GM21528 (cell line): ENCODE results near the gene NTM.
"Not testable (repeated sequence)": the region's sequence is repeated elsewhere in the genome, so short reads cannot be mapped to it uniquely, and the experiment has no call there.

Experiments used
- ATAC-seq: cut with Tn5 transposase; IDR thresholded peaks from one replicate; pipeline ENCODE4 v1.9.1; 2021; ENCODE audit warnings: mild to moderate bottlenecking, moderate library complexity; ENCODE audit not compliant: unreplicated experiment, low FRiP score

NTM gene

DNA sequence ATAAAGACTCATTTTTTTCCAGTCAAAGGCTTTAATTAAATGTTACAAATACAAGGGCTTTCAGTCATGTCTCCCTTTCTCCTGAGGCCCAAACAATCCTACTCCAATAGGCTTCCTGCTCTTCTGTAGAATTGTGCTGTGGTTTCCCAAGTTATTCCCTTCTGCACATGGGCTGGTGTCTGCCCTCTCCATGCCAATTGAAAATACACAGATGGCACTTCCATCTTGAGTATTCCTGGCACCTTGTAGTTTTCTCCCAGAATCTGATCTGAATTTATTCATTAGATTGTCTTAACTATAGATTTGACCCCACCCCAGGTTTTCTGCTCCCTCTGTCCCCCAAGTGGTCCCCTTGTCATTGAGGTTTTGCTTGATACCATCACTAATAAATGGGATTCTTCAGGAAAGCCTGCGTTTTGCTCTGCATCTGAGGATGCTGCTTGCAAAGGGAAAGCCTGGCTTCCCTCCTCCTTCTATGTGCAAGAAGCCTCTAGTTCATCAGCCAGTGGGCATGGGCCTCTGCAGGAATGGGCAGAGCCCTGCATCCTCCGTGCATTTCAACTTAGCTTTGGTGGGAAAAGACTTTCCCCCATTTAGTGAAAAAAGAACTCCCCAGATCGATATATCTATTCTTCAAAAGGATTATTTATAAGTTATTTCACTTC, 926.7 kb downstream of the NTM start:
- ATAC-seq, result no peak

DNA sequence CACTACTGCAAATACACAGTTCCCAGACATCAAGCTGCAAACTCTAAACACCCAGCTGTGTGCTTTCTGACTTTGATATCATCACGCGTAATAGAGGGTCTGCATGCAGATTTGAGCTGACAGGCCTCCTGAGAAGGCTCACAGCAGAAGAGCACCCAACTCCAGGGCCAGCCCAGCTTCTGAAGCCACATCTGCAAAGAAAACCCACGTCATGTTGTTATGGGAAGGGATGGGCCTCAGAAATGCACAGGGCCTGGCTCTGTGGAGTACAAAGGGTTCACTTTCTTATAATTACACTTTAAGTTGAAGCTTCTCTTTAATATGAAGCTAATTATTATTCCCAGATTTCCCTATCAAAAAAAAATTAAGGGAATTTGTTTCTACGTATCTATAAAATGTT, 927.9 kb downstream of the NTM start:
- no peak for ATAC-seq

DNA sequence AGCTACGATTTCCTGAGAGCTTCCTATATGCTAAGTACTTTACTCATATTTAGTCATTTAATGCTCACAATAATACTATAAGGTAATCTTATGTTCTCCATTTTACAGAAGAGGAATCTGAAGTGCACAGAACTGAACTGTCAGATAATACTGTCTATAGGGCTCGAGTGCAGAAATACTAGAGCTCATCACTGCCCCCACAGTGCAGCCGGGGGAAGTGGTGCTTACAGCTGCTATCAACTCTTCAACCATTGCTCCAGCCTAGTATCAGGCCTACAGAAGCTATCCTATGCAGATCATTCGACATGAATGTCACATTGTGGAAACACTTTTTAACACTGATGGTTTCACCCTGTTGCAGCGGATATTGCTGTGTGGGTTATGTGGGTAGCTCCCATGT, 929.9 kb downstream of the NTM start:
- ATAC-seq, result no peak

DNA sequence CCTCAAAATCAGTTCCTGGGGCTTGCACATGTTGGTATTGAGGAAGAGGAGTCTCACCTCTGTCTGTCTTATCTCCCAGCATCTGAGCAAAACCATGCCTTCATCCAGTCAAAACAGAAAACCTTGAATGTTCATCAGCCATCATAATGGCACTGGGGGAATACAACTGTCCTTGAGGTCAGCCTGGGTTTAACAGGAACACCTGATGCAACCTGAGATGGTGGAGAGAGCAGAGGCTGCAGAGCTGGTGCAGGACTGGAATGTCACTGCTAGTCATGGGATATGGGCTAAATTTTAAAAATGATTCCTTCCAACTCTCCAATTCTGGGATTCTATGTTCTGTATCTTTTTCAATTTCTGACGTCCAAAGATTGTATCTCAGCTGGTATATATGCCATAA, 931.0 kb downstream of the NTM start:
- no peak for ATAC-seq

DNA sequence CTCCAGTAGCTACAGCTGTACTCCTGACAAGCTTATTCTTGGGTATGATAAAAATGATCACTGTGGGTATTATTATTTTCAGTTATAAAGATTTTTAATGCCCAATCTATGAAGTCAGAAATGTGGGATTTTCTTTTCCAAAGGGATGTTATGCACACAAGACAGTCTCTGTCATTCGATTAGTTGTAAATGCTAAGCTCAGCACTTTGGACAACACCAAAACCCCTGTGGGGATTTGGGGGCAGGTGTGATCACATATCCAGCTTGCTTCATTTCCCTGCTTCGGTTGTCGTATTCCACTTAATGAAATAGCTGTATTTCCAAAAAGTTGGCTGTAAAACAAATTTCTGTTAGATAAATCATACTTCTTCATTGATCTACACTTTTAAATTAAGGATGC, 931.5 kb downstream of the NTM start:
- ATAC-seq, result no peak

DNA sequence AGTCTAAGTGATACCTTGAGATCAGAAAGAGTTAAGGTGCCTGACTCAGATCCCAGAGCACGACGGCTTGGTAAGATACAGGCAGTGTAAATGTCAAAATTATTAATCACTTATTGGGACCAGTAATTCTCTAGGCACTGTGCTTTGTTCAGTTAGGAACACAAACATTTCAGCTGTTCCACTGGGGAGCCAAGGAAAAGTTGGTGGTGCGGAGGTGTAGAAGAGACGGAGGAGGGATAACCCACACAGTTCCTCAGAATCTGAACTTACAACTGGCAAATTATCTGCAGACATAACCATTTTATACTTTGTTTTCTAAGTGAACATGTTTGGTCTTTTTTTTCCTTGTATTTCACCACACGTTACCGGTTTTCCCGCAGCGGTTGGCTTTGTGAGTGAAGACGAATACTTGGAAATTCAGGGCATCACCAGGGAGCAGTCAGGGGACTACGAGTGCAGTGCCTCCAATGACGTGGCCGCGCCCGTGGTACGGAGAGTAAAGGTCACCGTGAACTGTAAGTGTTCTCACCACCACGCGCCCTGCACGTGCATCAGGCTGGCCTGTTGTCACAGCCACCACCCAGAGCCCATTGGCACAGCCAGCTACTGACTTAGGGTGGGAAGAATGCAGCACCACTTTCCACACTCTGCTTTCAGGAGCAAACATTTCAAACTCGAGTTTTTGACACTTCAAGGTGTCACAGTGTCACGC, 937.0 kb downstream of the NTM start:
- ATAC-seq, result no peak

DNA sequence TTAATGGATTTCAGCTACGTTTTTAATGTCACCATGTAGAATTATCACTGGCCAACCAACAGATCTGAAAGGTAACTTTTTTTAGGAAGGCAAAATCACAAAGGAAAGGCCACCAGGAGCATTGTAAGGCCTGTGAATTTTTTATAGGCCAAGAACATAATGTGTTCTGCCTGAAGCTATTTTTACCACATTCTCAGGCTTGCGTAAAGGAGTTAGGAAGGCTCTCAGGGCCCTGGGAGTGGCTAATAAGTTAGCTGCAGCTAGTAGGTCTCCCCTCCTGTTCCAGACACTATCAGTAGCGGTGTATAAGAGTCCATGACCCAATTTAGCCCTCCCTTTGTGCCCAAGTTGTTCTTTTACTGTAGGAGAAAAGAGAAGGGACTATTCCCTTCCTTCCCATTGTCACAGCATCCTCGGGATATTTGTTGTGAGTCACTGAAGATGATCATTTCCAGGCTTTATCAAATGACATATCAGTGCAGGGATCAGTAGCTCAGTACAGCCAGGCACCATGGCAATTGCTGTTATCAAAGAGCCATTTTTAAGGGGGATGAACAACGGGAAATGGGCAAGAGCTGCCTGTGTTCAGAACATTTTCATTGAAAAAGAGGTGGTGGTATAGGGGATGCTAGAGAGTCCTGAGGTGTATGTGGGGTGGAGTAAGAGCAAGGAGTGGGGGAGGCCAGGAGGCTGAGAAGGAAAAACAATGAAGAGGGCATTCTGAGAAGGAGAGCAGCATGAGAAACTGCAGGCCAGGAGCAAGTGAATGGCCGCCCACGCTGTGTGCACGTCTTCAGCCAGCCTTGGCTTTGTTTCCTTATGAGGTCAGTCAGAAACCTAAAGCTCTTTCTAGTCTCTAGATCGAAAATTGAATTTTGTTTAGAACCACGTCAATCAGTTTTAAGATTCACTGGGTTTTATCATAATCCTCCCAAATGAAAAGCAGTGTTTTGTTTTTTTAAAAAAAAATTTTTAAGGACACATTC, 940.3 kb downstream of the NTM start:
- ATAC-seq, result no peak

DNA sequence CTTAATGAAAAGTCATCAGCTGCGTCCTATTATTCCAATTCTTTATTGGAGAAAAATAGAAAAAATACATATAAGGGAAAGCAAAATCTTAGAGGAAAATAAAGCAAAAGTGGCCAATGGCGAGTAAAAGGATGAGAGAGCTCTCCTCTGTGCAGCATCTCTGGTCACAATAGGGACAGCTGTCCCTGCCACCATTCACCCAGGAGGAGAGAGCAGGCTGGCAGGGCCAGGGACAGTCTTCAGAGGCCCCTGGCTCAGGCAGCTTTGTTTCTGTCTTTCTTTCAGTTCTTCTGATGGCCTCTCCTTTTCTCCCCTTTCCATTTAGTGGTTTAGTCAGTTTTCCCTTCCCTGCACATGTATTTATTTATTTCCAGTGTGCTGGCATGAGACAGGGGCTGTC, 941.3 kb downstream of the NTM start:
- no peak for ATAC-seq

DNA sequence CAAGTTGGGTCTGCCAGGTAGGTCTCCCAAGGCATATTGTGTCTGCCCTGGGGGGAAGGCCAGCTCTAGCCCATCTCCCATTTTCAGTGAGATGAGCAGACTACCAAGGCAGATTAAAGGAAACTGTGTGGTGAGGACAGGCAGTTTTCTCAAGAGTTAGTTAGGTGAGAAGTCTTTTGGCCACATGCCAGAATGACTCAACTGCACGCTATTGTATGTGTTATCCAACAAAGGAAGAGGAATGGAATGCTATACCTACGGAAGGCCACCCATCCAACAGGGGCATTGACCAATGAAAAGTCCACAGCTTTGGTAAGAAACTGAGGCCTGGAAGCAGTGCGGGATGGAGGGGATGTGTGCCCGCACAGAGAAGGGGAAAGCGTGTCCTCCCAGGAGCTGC, 941.7 kb downstream of the NTM start:
- ATAC-seq, result no peak

DNA sequence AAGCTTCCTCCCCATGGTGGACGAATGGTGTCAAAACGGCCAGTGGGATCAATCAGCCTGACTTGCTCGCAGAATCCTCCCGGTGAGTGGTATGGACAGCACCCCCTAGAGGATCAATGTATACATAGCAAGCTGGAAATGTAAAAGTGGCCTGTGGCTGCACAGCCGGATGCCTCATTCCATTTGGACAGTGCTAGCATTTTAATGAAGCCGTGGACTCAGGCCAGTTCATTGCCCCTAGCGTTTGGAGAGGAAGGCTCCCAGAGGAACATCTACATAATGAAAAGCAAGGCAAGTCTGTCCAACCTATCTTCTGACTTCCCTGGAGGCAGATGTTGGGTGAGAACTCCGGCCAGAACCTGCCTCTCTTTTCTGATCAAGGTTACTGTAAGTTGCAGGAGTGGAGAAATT, 942.3 kb downstream of the NTM start:
- ATAC-seq, result peak; percentile 60

DNA sequence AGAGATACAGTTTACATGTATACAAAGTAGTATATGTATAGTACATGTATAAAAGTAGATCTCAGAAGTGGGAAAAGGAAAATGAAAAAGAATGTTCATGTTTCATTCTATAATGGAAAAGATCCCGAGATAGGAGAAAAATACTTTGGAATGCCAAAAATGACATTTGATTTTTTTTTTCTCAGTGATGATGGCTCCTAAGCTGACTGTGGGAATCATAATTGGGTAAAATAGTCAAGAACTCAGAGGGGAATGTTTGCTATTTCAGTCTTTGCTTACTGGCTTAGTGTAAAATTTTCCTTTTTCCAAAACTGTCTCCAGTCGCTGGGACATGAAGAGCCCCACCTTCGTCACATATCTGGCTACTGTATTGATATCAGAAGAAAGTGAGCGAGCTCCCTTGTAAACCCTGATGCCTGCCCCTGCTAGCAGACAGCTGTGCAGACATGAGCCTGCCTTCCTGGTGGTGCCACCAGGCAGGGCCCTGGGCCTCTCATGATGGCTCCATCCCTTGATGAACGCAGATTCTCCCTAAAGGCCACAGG, 944.6 kb downstream of the NTM start:
- no peak for ATAC-seq

DNA sequence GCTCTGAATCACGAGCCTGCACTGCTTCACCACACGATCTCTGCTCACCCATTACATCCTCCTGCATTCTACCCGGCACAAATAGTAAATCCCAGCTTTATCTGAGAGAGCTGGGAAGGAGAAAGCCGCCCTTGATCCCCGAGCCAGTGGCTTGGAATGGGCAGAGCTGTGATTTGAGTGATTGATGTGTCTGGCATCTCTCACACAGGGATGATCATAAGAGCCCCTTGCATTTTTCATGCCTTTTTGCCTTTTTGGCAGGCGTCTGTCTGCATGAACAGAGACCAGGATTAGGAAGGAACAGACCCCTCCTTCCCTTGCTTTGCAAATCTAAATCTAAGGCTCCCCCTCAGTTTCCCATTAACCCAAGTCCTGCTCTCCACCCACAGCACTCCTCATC, 945.3 kb downstream of the NTM start:
- no peak for ATAC-seq

DNA sequence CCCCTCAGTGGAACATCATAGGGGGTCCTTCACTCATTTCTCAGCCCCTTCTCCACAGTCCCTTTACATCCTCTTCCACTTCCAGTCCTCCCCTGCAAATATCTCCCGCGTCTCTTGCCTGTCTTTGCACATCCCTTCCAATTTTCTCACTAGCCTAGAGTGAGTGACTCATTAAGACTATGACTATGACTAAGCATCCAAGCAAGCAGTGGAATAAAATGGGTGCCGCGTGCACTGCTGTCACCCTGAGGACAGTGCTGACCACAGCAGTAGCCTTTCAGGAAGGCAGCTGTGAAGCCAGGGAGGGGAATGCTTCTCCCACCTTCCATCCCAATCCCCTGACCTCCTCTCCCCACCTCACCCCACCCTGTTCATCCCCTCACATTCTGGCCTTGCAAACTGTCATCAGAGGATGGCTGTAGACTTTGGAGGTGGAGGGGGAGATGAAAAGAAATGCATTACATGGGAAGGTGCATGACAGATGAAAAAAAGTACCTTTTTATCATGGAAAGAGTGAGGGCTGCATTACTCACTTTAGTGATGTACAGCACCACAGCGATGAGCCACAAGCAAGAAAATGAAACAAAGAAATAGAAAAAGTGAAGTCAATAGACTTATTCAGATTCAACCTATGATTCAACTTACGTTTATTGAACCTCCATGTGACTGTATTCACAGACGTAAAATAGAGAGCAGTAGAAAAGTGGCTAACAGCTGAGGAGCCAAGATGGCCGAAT, 948.2 kb downstream of the NTM start:
- no peak for ATAC-seq

DNA sequence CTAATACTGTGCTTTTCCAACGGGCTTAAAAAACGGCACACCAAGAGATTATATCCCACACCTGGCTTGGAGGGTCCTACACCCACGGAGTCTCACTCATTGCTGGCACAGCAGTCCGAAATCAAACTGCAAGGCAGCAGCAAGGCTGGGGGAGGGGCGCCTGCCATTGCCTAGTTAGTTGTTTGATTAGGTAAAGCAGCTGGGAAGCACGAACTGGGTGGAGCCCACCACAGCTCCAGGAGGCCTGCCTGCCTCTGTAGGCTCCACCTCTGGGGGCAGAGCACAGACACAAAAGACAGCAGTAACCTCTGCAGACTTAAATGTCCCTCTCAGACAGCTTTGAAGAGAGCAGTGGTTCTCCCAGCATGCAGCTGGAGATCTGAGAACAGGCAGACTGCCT, 949.0 kb downstream of the NTM start:
- ATAC-seq, result not testable (repeated sequence)

DNA sequence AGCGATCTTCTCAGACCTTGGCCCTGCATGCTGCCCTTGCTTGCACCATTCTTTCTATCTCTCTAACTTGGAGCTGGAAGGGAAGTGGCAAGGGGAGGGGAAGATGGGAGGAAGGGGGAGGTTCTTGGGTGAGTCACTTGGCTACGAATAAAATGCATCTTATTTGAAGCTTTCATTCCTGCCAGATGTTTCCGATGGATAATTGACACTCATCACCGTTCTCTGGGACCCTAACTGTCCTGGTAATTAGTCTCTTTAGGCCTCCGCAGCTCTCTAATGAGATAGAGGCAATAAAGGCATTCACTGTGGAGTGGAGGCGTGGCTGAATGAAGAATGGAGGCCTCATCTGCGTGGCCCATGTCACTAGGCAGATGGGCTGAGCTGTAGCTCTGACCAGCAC, 960.1 kb downstream of the NTM start:
- ATAC-seq, result no peak

DNA sequence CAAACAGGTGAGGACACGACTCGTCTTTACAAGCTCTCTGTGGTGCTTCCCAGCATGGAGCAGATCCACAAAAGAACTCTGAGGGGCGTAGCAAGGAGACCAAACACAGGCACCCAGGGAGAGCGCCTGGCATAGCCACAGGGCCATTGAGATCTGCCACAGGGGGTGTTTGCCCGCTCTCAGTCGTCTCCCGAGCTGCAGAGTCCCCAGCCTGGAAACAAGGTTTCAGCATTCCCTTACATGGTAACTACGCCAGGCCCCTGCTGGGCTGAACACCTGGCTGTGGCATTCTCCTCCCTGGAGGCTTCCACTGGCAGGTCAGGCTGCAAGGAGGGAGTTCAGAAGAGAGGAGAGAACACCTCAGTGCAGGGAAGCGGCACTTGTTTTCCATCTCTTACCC, 962.1 kb downstream of the NTM start:
- no peak for ATAC-seq

DNA sequence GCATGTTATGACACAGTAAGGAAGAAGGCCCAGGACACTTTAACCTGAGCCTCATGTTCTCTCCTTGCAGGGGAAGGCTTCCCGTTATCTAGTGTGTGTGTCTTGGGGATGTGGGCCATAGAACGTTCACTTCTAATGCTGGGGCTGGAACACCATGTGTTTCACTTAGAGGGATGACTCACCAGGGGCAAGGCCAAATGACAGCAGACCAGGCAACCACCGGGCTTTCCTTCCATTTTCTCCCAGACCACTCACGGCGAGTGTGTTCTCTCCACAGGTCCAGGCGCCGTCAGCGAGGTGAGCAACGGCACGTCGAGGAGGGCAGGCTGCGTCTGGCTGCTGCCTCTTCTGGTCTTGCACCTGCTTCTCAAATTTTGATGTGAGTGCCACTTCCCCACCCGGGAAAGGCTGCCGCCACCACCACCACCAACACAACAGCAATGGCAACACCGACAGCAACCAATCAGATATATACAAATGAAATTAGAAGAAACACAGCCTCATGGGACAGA, 964.4 kb downstream of the NTM start:
- no peak for ATAC-seq

DNA sequence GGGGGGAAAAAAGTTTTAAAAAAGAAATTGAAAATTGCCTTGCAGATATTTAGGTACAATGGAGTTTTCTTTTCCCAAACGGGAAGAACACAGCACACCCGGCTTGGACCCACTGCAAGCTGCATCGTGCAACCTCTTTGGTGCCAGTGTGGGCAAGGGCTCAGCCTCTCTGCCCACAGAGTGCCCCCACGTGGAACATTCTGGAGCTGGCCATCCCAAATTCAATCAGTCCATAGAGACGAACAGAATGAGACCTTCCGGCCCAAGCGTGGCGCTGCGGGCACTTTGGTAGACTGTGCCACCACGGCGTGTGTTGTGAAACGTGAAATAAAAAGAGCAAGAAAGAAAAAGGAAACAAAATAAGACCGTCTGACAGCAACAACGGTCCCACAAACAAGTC, 964.9 kb downstream of the NTM start:
- no peak for ATAC-seq

DNA sequence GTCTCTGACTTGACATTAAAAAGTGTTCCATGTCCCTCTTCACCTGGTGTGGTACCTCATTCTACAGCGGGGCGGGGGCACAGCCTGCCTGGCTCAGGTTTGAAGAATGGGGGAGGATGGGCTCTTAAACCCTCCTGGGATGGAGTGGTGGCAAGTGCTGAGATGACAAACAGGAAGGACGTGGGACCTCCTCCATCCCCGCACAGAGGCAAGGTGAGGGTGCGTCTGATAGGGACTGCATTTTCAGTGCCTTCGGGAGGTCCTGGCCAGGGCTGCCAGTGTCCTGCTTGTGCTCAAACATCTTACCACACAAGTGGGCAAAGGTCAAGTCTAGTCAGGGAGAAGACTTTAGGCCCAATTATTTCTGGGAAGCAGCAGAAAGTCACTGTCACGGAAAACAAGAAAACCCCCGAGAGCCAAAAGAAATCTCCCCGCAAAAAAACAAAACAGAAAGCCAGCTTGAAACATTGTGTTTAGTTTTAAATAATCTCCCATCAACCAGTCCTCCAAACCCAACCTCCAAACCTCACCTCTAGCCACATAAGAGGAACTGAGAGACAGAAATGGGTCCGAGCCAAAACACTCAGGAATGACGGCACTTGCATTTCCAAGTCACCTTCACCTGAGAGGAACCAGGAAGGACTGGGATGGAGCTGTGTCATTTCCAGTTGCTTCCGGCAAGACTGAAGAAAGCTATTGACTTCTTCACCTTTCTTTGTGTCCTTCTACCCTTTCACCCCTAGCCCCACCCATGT, 966.5 kb downstream of the NTM start:
- ATAC-seq, result no peak
